HepG2 (cell line): ENCODE results near the gene DDIT4. TPM values are rescaled to one million over a fixed set of nuclear protein-coding genes. Genes with fewer than 3 reads are reported as not detected.

Source experiments
- IRF9 ChIP-seq: sonication (generic); formaldehyde crosslinking; IDR thresholded peaks from 2 replicates; pipeline ENCODE4 v1.8.0; 2022; ENCODE audit warnings: missing genetic modification reagents, mild to moderate bottlenecking, borderline replicate concordance
- MXI1 ChIP-seq: IDR thresholded peaks from 3 replicates; pipeline ENCODE4 v1.6.1; 2012; ENCODE audit warnings: low read depth, low read length, inconsistent platforms, borderline replicate concordance
- ZNF101 ChIP-seq: sonication (generic); formaldehyde crosslinking; IDR thresholded peaks from 2 replicates; pipeline ENCODE4 v1.4.0; 2020; ENCODE audit warnings: mild to moderate bottlenecking, low read depth, missing genetic modification reagents, borderline replicate concordance
- ZNF121 ChIP-seq: sonication (generic); formaldehyde crosslinking; IDR thresholded peaks from 2 replicates; pipeline ENCODE4 v1.5.0; 2020; ENCODE audit warnings: mild to moderate bottlenecking, missing genetic modification reagents
- ZNF331 ChIP-seq: sonication (generic); formaldehyde crosslinking; IDR thresholded peaks from 2 replicates; pipeline ENCODE4 v1.4.0; 2020; ENCODE audit warnings: missing genetic modification reagents
- ZSCAN29 ChIP-seq: sonication (generic); formaldehyde crosslinking; conservative IDR thresholded peaks from 2 replicates; pipeline ENCODE4 v1.4.0; 2020; ENCODE audit warnings: mild to moderate bottlenecking, missing genetic modification reagents
- polyA plus RNA-seq, 8 experiments: library from polyadenylated mRNA; depleted of rRNA in 3 of 8; stranded (reverse) in 7 of 8; unstranded in 1 of 8; fragments of >200 nt; fragmentation: Illumina TruSeq in 4 of 8; extraction: Trizol in 4 of 8; gene quantifications; 2 replicates each; pipeline versions ENCODE4 v1.2.1 to v1.2.3, GENCODE V29; 2011 to 2016; ENCODE audit warnings: low read depth in 4 of 8, missing spikeins in 1 of 8, mixed read lengths in 1 of 8; ENCODE audit not compliant: insufficient read depth in 1 of 8
- total RNA-seq, 5 experiments: library from RNA; depleted of rRNA; stranded (reverse); fragments of >200 nt; fragmentation: Illumina TruSeq; extraction: Trizol; gene quantifications; 2 replicates each; pipeline ENCODE4 v1.2.3, GENCODE V29; 2016; ENCODE audit warnings: low read depth in 1 of 5
- TF ChIP-seq, protein P1 (sequence below): sonication (generic); formaldehyde crosslinking; IDR thresholded peaks from 2 replicates; pipeline ENCODE4 v1.5.1; 2020; ENCODE audit warnings: mild to moderate bottlenecking, missing genetic modification reagents, moderate library complexity
- TF ChIP-seq, protein P2 (sequence below): conservative IDR thresholded peaks from 2 replicates; pipeline ENCODE4 v1.6.1; 2018; ENCODE audit warnings: missing genetic modification reagents
- TF ChIP-seq, protein P3 (sequence below): sonication (generic); formaldehyde crosslinking; conservative IDR thresholded peaks from 2 replicates; pipeline ENCODE4 v1.5.0; 2020; ENCODE audit warnings: missing genetic modification reagents
- TF ChIP-seq, protein P4 (sequence below): sonication (generic); formaldehyde crosslinking; IDR thresholded peaks from 2 replicates; pipeline ENCODE4 v1.8.0; 2022; ENCODE audit warnings: low read depth, missing genetic modification reagents

The DDIT4 gene
- total and polyA plus RNA-seq, 2 of the 13 experiments (the other 11 are each of a cell fraction or from before 2014, with no cell fraction given) = 35.6 to 40.7 TPM

GRCh38 chr10:72226418-72227027 lies 47.2 kb upstream of the DDIT4 start (continued):
- TF ChIP-seq, protein P1, sequence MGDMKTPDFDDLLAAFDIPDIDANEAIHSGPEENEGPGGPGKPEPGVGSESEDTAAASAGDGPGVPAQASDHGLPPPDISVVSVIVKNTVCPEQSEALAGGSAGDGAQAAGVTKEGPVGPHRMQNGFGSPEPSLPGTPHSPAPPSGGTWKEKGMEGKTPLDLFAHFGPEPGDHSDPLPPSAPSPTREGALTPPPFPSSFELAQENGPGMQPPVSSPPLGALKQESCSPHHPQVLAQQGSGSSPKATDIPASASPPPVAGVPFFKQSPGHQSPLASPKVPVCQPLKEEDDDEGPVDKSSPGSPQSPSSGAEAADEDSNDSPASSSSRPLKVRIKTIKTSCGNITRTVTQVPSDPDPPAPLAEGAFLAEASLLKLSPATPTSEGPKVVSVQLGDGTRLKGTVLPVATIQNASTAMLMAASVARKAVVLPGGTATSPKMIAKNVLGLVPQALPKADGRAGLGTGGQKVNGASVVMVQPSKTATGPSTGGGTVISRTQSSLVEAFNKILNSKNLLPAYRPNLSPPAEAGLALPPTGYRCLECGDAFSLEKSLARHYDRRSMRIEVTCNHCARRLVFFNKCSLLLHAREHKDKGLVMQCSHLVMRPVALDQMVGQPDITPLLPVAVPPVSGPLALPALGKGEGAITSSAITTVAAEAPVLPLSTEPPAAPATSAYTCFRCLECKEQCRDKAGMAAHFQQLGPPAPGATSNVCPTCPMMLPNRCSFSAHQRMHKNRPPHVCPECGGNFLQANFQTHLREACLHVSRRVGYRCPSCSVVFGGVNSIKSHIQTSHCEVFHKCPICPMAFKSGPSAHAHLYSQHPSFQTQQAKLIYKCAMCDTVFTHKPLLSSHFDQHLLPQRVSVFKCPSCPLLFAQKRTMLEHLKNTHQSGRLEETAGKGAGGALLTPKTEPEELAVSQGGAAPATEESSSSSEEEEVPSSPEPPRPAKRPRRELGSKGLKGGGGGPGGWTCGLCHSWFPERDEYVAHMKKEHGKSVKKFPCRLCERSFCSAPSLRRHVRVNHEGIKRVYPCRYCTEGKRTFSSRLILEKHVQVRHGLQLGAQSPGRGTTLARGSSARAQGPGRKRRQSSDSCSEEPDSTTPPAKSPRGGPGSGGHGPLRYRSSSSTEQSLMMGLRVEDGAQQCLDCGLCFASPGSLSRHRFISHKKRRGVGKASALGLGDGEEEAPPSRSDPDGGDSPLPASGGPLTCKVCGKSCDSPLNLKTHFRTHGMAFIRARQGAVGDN (CRISPR knock-in tag) = no peak
- TF ChIP-seq ZNF121 (CRISPR knock-in tag) (no peak), ZSCAN29 (no peak), ZNF101 (no peak), MXI1 (no peak), IRF9 (no peak), ZNF331 (CRISPR knock-in tag) (no peak)
- TF ChIP-seq, protein P2, sequence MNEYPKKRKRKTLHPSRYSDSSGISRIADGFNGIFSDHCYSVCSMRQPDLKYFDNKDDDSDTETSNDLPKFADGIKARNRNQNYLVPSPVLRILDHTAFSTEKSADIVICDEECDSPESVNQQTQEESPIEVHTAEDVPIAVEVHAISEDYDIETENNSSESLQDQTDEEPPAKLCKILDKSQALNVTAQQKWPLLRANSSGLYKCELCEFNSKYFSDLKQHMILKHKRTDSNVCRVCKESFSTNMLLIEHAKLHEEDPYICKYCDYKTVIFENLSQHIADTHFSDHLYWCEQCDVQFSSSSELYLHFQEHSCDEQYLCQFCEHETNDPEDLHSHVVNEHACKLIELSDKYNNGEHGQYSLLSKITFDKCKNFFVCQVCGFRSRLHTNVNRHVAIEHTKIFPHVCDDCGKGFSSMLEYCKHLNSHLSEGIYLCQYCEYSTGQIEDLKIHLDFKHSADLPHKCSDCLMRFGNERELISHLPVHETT (CRISPR knock-in tag) = no peak
- TF ChIP-seq, protein P3, sequence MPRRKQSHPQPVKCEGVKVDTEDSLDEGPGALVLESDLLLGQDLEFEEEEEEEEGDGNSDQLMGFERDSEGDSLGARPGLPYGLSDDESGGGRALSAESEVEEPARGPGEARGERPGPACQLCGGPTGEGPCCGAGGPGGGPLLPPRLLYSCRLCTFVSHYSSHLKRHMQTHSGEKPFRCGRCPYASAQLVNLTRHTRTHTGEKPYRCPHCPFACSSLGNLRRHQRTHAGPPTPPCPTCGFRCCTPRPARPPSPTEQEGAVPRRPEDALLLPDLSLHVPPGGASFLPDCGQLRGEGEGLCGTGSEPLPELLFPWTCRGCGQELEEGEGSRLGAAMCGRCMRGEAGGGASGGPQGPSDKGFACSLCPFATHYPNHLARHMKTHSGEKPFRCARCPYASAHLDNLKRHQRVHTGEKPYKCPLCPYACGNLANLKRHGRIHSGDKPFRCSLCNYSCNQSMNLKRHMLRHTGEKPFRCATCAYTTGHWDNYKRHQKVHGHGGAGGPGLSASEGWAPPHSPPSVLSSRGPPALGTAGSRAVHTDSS = no peak
- TF ChIP-seq, protein P4, sequence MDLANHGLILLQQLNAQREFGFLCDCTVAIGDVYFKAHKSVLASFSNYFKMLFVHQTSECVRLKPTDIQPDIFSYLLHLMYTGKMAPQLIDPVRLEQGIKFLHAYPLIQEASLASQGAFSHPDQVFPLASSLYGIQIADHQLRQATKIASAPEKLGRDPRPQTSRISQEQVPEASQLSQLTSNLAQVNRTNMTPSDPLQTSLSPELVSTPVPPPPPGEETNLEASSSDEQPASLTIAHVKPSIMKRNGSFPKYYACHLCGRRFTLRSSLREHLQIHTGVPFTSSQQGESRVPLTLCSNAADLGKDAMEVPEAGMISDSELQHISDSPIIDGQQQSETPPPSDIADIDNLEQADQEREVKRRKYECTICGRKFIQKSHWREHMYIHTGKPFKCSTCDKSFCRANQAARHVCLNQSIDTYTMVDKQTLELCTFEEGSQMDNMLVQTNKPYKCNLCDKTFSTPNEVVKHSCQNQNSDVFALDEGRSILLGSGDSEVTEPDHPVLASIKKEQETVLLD (CRISPR knock-in tag) = no peak
